SK-N-SH (cell line): ENCODE data around the gene KIF19.

ENCODE experiments used
- MAX ChIP-seq: IDR thresholded peaks from 2 replicates; pipeline ENCODE4 v1.4.0; 2012; ENCODE audit warnings: low read depth
- RAD21 ChIP-seq: IDR thresholded peaks from 2 replicates; pipeline ENCODE4 v1.6.1; 2012; ENCODE audit warnings: mild to moderate bottlenecking, low read length
- USF2 ChIP-seq: fragments of 150-350 bp; IDR thresholded peaks from 2 replicates; pipeline ENCODE4 v1.6.1; 2017; ENCODE audit warnings: antibody characterized with exemption, low read length, low read depth, borderline replicate concordance

GRCh38 chr17:74295625-74296547, 30.1 kb upstream of the KIF19 start:
- no peak for TF ChIP-seq MAX
- no peak for TF ChIP-seq RAD21
- no peak for TF ChIP-seq USF2
